SJCRH30 (cell line): Measurements from ENCODE around the gene CAPN13. TPM values are rescaled to one million over a fixed set of nuclear protein-coding genes. Genes with fewer than 3 reads are reported as not detected.

Experiments
- DNase-seq, 2 experiments: peaks; one replicate each; pipeline ENCODE4 v3.0.0-alpha.2; 2015 to 2020
- H3K27ac ChIP-seq: fragments of 250-450 bp; sonication (Bioruptor Pico); 2 replicates; pipeline ENCODE4 v1.5.1; 2020; ENCODE audit warnings: mild to moderate bottlenecking, moderate library complexity
- H3K27me3 ChIP-seq: fragments of 250-450 bp; sonication (Bioruptor Pico); 2 replicates; pipeline ENCODE4 v1.5.1; 2020; ENCODE audit warnings: mild to moderate bottlenecking, moderate library complexity
- H3K36me3 ChIP-seq: fragments of 250-450 bp; sonication (Bioruptor Pico); 2 replicates; pipeline ENCODE4 v1.5.1; 2020; ENCODE audit warnings: mild to moderate bottlenecking, moderate library complexity
- H3K4me1 ChIP-seq: fragments of 250-450 bp; sonication (Bioruptor Pico); 2 replicates; pipeline ENCODE4 v1.5.1; 2020; ENCODE audit warnings: mild to moderate bottlenecking, moderate library complexity
- H3K4me3 ChIP-seq: fragments of 250-450 bp; sonication (Bioruptor Pico); 2 replicates; pipeline ENCODE4 v1.5.1; 2020; ENCODE audit warnings: mild to moderate bottlenecking, moderate library complexity
- H3K9me3 ChIP-seq: fragments of 250-450 bp; sonication (Bioruptor Pico); replicated peaks from 2 replicates; pipeline ENCODE4 v1.5.1; 2020; ENCODE audit warnings: mild to moderate bottlenecking, moderate library complexity
- total RNA-seq: library from RNA; depleted of rRNA; stranded (reverse); fragments of >200 nt; shearing (Covaris generic); gene quantifications from 2 replicates; pipeline ENCODE4 v1.2.3, GENCODE V29; 2014

Gene CAPN13
- total RNA-seq, 1 experiment from 2014 or later, result not detected

DNA sequence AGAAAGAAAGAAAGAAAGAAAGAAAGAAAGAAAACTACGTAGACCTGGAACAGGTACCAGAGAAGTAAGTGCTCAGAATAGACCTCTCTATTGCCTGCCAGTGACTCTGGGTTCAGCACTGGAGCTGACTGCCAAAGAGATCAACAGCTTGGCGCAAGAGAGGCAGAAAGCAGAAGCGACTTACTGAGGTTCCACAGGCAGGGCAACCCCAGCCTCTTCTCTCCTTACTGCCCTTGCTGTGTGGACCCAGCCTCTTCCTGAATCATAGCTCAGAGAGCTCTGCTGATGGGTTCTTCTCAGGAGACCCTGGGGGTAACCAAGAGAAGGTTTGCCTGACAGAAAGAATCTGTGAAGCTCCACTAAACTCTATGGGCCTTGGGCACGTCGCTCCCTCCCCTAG lies 7.1 kb downstream of the CAPN13 start:
- H3K4me1 ChIP-seq, result no peaks in the 10 kb centered on the region
- no peak overlapping the region for H3K4me3 ChIP-seq
- peaks cover 42% of the 10 kb centered on the region for H3K27me3 ChIP-seq
- no peak for DNase-seq
- no peak overlapping the region for H3K27ac ChIP-seq
- H3K36me3 ChIP-seq, result no peaks in the 10 kb centered on the region
- H3K9me3 ChIP-seq, result no peaks in the 10 kb centered on the region

DNA sequence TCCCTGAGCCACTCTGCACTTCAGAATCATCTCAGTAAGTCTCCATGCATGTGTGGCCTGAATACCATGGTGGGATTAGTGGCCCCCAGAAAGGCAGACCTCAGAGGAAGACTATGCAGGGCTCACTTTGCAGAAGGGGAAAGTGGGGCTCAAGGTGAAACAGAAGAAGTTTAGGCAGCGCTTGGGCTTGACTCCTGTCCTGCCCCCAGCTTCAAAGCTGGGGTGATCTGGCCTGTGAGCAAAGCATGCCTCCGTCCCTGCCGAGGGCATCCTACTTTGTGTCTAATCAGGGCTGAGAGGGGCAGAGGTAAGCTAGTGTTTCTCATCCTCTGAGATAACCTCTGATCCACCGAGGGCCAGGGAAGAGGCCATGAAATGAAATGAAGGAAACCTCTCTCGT lies 7.9 kb downstream of the CAPN13 start:
- no peak for DNase-seq
- no peak overlapping the region for H3K4me3 ChIP-seq
- H3K36me3 ChIP-seq, result no peaks in the 10 kb centered on the region
- H3K27me3 ChIP-seq, result peaks cover 42% of the 10 kb centered on the region
- no peak overlapping the region for H3K27ac ChIP-seq
- no peaks in the 10 kb centered on the region for H3K4me1 ChIP-seq
- no peaks in the 10 kb centered on the region for H3K9me3 ChIP-seq

DNA sequence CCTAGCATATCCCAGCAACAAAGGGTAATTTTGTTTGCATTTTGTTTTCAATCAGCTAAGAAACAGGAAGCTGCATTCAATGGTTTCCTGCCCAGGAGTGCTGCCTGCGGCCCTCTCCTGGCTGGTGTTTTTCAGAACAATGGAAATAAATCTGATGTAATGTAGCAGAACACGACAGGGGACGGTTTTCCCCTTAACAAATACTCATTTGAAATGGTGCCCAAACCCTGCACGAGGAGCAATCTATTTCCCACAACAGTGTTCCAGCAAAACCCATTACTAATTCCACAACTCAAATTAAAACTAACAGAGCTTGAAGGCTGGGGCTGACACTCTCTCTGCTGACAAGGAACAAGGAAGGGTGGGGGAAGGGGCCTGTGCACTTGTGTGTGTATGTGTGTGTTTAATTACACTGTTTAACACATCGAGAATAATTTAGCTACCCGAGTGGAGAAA lies 8.7 kb downstream of the CAPN13 start:
- H3K27ac ChIP-seq, result no peak overlapping the region
- H3K4me3 ChIP-seq, result no peak overlapping the region
- DNase-seq, result no peak
- H3K27me3 ChIP-seq, result peaks cover 42% of the 10 kb centered on the region
- no peaks in the 10 kb centered on the region for H3K36me3 ChIP-seq
- H3K9me3 ChIP-seq, result no peaks in the 10 kb centered on the region
- no peaks in the 10 kb centered on the region for H3K4me1 ChIP-seq

DNA sequence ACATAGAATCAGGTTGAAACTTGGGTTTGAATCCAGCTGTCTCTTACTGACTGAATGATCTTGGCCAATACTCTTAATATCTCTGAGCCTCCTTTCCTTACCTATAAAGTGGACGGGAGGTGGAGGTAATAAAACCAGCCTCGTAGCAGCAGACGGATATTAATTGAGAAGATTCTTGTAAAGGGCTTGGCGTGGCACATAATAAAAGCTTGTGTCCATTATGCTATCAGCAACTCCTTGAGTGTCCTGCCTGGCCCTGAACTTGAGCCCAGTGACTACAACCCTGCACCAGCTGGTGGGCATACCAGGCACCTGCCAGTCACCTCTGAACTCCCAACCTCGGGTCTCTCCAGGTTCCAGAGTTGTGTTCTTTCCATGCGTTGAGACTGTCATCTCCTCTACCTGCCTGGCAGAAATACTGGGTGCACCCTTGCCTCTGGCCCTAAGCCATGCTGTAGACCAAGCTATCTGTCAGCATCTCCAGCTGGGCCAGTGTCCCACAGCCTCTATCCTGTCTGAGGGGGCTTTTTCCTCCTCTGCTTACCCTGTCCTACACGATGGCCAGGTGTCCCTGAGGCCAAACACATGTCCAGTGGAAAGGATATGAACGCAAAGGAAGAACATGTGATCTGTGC lies 9.7 kb downstream of the CAPN13 start:
- H3K4me3 ChIP-seq, result no peak overlapping the region
- no peaks in the 10 kb centered on the region for H3K9me3 ChIP-seq
- no peaks in the 10 kb centered on the region for H3K4me1 ChIP-seq
- H3K27ac ChIP-seq, result no peak overlapping the region
- no peaks in the 10 kb centered on the region for H3K36me3 ChIP-seq
- H3K27me3 ChIP-seq, result peaks cover 46% of the 10 kb centered on the region
- no peak for DNase-seq

DNA sequence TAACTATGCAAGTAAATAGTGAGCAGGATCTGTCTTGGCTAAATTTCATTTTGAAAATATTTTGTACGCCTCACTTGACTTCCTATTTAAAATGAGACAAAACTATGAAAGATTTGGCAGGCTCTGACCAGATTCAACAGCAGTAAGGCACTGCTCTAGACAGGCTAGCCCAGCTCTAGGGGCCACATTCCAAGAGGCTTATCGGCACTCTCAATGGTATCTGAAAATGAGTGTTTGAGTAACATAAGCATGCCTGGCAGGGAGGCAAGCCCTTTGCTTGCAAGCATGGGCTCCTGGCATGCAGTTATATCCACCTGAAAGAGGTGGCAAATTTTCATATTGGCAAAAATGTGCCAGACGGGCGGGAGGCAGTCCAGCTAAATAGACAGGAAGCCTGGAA lies 10.5 kb downstream of the CAPN13 start:
- H3K27ac ChIP-seq, result no peak overlapping the region
- H3K4me1 ChIP-seq, result no peaks in the 10 kb centered on the region
- H3K4me3 ChIP-seq, result no peak overlapping the region
- no peaks in the 10 kb centered on the region for H3K9me3 ChIP-seq
- H3K27me3 ChIP-seq, result peaks cover 41% of the 10 kb centered on the region
- H3K36me3 ChIP-seq, result no peaks in the 10 kb centered on the region
- DNase-seq, result no peak

DNA sequence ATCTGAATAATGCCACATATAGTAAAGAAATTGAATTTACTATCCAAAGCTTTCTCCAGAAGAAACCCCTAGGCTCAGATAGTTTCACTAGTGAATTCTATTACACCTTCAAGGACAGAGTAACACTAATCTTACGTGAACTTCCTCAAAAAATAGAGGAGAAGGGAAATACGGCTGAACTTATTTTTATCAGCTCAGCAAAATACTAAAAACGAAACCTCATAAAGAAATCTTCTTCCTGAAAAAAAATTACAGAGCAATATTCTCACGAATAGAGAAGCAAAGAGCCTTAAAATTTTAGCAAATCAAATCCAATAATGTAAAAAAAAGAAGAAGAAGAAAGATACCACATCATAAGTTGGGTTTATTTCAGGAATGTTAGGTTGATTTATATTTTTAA lies 14.7 kb downstream of the CAPN13 start:
- no peaks in the 10 kb centered on the region for H3K9me3 ChIP-seq
- H3K4me1 ChIP-seq, result no peaks in the 10 kb centered on the region
- no peaks in the 10 kb centered on the region for H3K36me3 ChIP-seq
- no peak overlapping the region for H3K4me3 ChIP-seq
- no peak overlapping the region for H3K27ac ChIP-seq
- peaks cover 16% of the 10 kb centered on the region for H3K27me3 ChIP-seq
- DNase-seq, result no peak

DNA sequence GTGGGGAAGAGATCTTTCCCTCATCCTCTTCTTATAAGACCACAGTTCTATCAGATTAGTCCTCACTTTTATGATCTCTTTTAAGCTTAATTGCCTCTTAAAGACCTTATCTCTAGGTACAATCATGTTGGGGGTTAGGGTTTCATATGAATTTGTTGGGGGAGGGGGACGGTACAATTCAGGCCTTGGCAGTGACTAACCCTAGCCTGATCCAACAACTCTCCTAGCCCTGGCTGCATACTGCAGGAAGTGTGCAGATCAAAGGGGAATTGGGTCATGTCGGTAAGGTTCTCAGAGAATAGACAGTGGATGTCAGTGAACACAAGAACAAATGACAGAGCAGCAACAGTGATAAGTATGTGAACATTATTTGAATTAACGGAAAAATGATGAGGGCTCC lies 16.4 kb downstream of the CAPN13 start:
- Histone ChIP-seq H3K4me3 (no peak overlapping the region), H3K27me3 (peaks cover 17% of the 10 kb centered on the region), H3K9me3 (no peaks in the 10 kb centered on the region), H3K36me3 (no peaks in the 10 kb centered on the region), H3K4me1 (no peaks in the 10 kb centered on the region), H3K27ac (no peak overlapping the region)
- DNase-seq, result no peak

DNA sequence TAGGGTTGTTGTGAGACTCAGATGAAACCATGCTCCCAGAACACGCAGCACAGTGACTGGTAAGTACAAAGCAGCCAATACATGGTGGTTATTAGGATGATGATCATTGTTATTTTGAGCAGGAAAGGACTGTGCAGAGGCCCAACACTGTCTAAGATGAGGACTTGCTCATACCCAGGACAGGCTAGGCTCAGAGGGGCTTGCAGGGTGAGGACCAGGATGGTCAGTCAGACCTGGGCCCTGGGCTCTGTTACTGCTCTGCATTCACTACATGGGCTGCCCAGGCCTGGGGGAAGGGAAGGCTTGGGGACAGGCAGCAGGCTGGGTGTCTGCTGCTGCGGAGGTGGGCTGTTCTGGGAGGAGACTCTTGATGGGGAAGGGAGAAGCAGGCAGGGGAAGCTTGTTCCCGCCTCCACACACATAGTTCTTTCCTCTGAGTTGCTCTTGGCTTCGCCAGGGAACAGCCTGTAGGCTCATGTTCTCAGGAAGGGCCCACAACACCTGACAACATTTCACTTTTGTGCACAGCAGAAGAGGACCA lies 17.5 kb downstream of the CAPN13 start:
- H3K4me1 ChIP-seq, result no peaks in the 10 kb centered on the region
- no peaks in the 10 kb centered on the region for H3K36me3 ChIP-seq
- no peak for DNase-seq
- no peak overlapping the region for H3K27ac ChIP-seq
- H3K4me3 ChIP-seq, result no peak overlapping the region
- H3K9me3 ChIP-seq, result no peaks in the 10 kb centered on the region
- H3K27me3 ChIP-seq, result peaks cover 20% of the 10 kb centered on the region

DNA sequence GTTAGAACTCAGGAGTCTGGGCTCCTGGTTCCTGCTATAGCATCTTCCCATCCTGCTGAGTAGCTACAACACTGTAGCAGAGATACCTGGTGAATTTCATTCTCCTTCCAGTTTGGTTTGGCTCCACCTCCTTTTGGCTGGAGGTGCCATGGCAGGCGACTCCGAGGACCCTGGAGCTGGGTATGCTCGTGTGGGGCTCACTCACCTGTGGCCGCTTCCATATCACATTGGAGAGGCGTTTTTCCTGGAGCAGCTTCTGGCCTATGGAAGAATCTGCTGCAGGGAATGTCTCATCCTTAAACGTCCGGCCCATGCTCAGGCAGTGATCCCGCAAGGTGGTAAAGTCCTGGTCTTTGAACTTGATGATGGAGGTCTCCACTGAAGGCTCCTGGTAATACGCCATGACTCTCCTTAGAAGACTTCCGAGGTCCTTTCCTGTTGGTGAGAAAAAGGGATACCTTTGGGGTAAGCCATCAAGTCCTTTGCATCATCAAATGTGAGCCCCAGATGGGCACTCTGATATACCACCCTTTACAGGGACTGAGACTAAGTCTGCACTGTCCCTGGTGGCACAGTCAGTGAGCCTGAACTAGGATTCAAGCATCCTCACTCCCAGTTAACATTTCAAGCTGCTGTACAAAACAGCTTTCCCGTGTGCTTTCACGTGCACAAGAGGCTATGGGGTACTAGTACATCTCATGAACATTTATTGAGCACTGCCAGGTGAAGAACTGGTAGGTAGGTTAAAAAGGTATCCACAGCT lies 20.1 kb downstream of the CAPN13 start:
- no peak for DNase-seq
- no peaks in the 10 kb centered on the region for H3K4me1 ChIP-seq

DNA sequence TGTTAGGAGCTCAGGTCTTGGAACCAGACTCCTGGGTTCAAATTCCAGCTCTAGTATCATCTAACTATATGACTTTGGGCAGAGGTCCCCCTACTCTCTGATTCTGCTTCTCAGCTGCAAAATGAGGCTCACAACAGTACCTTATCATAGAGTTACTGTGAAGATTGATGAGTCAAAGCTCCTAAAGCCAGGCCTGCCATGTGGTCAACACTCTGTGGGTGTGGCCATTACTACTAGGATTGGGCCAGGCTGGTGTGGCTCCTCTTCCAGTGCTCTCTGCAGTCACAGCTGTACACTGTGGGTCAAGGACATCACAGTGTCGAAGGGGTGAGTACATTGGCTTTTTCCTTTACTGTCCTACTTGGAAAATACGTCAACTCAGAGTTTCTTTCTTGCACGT lies 22.6 kb downstream of the CAPN13 start:
- H3K4me1 ChIP-seq, result no peaks in the 10 kb centered on the region
- H3K4me3 ChIP-seq, result no peak overlapping the region
- H3K36me3 ChIP-seq, result no peaks in the 10 kb centered on the region
- no peaks in the 10 kb centered on the region for H3K9me3 ChIP-seq
- DNase-seq, result no peak
- H3K27me3 ChIP-seq, result peaks cover 33% of the 10 kb centered on the region
- H3K27ac ChIP-seq, result no peak overlapping the region

More for the DNA sequence above, 20.1 kb downstream of the CAPN13 start:
- peaks cover 21% of the 10 kb centered on the region; the same call in 1 of the 2 replicates for H3K27me3 ChIP-seq
- H3K9me3 ChIP-seq, result no peaks in the 10 kb centered on the region
- H3K4me3 ChIP-seq, result no peak overlapping the region
- no peaks in the 10 kb centered on the region for H3K36me3 ChIP-seq
- no peak overlapping the region for H3K27ac ChIP-seq

DNA sequence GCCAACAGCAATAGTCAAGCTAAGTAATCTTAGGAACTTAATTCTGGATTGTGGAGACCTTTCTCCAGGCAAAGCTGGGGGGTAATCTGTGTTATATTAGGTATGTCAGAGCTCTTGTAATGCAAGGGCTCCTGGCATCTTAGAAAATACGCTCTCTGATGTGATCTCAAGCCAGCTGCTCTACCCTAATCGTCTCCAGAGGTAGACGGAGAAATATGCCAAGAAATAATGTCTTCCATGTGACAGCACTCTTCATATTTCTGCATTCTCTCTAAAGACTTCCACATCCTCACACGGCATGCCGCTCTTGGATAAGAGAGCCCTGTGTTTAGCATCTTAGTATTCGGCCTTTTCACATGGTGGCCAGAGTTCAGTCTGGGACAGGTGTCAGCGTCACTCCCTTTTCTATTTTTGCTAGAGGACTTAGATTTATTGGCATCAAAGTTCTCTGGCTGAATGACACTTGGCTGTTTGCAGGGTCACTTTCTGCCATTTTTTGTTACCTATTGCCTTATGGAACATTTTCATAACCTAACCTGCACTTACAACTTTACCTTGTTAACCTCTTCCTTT lies 25.2 kb downstream of the CAPN13 start:
- Histone ChIP-seq H3K4me1 (no peaks in the 10 kb centered on the region), H3K27ac (no peak overlapping the region), H3K27me3 (peaks cover 34% of the 10 kb centered on the region), H3K36me3 (no peaks in the 10 kb centered on the region), H3K4me3 (no peak overlapping the region), H3K9me3 (no peaks in the 10 kb centered on the region)
- no peak for DNase-seq

DNA sequence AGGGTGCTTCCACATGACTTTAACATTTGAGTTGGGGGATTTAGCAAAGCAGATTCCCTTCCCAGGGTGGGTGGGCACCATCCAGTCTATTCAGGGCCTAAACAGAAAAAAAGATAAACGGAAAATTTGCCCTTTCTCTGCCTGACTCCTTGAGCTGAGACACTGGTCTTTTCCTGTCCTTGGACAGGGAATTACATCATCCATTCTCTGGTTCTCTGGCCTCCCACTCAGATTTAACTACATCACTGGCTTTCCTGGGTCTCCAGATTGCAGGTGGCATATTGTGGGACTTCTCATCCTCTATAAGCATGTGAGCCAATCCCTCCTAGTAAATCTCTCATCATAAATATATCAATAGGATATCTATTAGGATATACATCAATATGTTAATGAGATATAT lies 25.8 kb downstream of the CAPN13 start:
- no peak overlapping the region for H3K27ac ChIP-seq
- no peaks in the 10 kb centered on the region for H3K4me1 ChIP-seq
- no peaks in the 10 kb centered on the region for H3K36me3 ChIP-seq
- H3K27me3 ChIP-seq, result peaks cover 38% of the 10 kb centered on the region
- no peak overlapping the region for H3K4me3 ChIP-seq
- no peaks in the 10 kb centered on the region for H3K9me3 ChIP-seq
- DNase-seq, result no peak

DNA sequence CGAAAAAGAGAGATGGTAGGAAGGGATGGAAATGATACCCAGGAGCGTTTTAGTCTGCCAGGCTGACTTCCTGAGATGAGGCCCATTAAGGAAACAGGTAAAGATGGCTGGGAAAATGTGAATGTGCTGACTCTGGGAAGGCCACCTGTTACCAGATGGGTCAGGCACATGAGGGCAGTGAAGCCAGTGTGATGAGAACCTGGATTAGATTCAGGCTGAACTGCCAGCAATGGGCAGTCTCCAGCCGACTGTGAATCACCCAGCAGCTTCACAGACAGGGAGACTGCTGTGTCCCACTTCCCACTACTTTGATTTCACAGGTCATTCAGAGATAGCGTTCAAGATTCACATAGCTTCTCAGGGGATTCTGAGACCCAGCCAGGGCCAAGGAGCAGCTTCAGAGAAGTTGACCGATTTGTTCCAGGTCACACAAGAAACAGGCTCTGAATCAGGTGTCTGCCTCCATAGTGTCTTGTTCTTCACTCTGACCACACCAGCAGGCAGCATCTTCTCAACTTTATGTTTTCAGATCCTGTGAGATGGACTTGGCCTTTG lies 26.4 kb downstream of the CAPN13 start:
- Histone ChIP-seq H3K4me3 (no peak overlapping the region), H3K27ac (no peak overlapping the region), H3K27me3 (peaks cover 34% of the 10 kb centered on the region), H3K4me1 (no peaks in the 10 kb centered on the region), H3K36me3 (no peaks in the 10 kb centered on the region), H3K9me3 (no peaks in the 10 kb centered on the region)
- DNase-seq, result peak in 1 of 2 experiments; percentile 0

DNA sequence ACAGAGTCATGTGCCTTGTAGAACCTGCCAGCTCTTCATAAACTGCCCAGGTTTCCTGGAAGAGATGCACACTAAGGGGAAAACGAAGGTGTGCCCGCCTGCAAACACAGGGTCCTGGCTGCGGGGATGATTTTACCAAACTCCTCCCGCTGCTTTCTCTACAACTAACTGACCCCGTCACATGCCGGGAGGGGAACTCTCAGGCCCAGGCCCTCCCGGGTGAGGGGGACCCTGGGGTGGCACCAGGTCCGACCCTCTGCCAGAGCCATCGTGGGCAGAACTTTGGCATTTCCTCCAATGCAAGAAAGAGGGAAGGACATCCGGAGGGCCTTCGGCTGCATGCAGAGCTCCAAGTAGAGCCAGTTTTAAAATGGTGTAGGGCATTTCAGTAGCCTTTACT lies 28.6 kb downstream of the CAPN13 start:
- Histone ChIP-seq H3K27me3 (peaks cover 38% of the 10 kb centered on the region), H3K4me1 (no peaks in the 10 kb centered on the region), H3K9me3 (no peaks in the 10 kb centered on the region), H3K27ac (no peak overlapping the region), H3K36me3 (no peaks in the 10 kb centered on the region), H3K4me3 (no peak overlapping the region)
- DNase-seq, result no peak
